DMS53 treated with DMSO at 0.1 percent for 48 hours (cell line): ENCODE measurements around the gene QSER1.
"Not testable (repeated sequence)": the region's sequence is repeated elsewhere in the genome, so short reads cannot be mapped to it uniquely, and the experiment has no call there.

ENCODE experiments used
- DNase-seq: peaks from one replicate; lab custom pipeline; 2025; ENCODE audit not compliant: unreplicated experiment; lab: John Stamatoyannopoulos, UW

The QSER1 gene

GRCh38 chr11:32932196-32932595 lies 39.6 kb downstream of the QSER1 start:
- no peak for DNase-seq

GRCh38 chr11:32935462-32936029 lies 42.9 kb downstream of the QSER1 start:
- DNase-seq, result no peak

- DNase-seq, result not testable (repeated sequence)
Measured at GRCh38 chr11:32936178-32936577, 43.6 kb downstream of the QSER1 start.

GRCh38 chr11:32937283-32937682 lies 44.7 kb downstream of the QSER1 start:
- DNase-seq, result not testable (repeated sequence)

GRCh38 chr11:32939046-32939445 lies 46.4 kb downstream of the QSER1 start:
- no peak for DNase-seq

- DNase-seq, result no peak
Measured at GRCh38 chr11:32939866-32940265, 47.3 kb downstream of the QSER1 start.

GRCh38 chr11:32940865-32941264 lies 48.3 kb downstream of the QSER1 start:
- DNase-seq, result no peak

GRCh38 chr11:32947978-32948377 lies 55.4 kb downstream of the QSER1 start:
- DNase-seq, result no peak

GRCh38 chr11:32949739-32950138 lies 57.1 kb downstream of the QSER1 start:
- DNase-seq, result no peak

GRCh38 chr11:32952421-32952820 lies 59.8 kb downstream of the QSER1 start:
- no peak for DNase-seq

GRCh38 chr11:32953700-32954099 lies 61.1 kb downstream of the QSER1 start:
- no peak for DNase-seq

- DNase-seq, result peak; percentile 29
Measured at GRCh38 chr11:32960553-32961164, 68.0 kb downstream of the QSER1 start.

- no peak for DNase-seq
Measured at GRCh38 chr11:32962016-32962415, 69.4 kb downstream of the QSER1 start.

- DNase-seq, result no peak
Measured at GRCh38 chr11:32963721-32964120, 71.1 kb downstream of the QSER1 start.

- no peak for DNase-seq
Measured at GRCh38 chr11:32968541-32968940, 75.9 kb downstream of the QSER1 start.

- not testable (repeated sequence) for DNase-seq
Measured at GRCh38 chr11:32972233-32972632, 79.6 kb downstream of the QSER1 start.

GRCh38 chr11:32972781-32973180 lies 80.2 kb downstream of the QSER1 start:
- DNase-seq, result no peak

- no peak for DNase-seq
Measured at GRCh38 chr11:32982626-32983025, 90.0 kb downstream of the QSER1 start.

GRCh38 chr11:32983506-32983905 lies 90.9 kb downstream of the QSER1 start:
- DNase-seq, result no peak

- no peak for DNase-seq
Measured at GRCh38 chr11:32985600-32985999, 93.0 kb downstream of the QSER1 start.

GRCh38 chr11:32987851-32988250 lies 95.2 kb downstream of the QSER1 start:
- DNase-seq, result no peak

GRCh38 chr11:32990481-32990880 lies 97.9 kb downstream of the QSER1 start:
- no peak for DNase-seq

- no peak for DNase-seq
Measured at GRCh38 chr11:32991427-32991826, 98.8 kb downstream of the QSER1 start.
